ENCODE data around the gene INAFM2. TPM values are rescaled to one million over a fixed set of nuclear protein-coding genes. Genes with fewer than 3 reads are reported as not detected.

The INAFM2 gene
- total RNA-seq, 4 donors from 2014 or later, result 13.8 to 25.9 (median 20.5) TPM

DNA sequence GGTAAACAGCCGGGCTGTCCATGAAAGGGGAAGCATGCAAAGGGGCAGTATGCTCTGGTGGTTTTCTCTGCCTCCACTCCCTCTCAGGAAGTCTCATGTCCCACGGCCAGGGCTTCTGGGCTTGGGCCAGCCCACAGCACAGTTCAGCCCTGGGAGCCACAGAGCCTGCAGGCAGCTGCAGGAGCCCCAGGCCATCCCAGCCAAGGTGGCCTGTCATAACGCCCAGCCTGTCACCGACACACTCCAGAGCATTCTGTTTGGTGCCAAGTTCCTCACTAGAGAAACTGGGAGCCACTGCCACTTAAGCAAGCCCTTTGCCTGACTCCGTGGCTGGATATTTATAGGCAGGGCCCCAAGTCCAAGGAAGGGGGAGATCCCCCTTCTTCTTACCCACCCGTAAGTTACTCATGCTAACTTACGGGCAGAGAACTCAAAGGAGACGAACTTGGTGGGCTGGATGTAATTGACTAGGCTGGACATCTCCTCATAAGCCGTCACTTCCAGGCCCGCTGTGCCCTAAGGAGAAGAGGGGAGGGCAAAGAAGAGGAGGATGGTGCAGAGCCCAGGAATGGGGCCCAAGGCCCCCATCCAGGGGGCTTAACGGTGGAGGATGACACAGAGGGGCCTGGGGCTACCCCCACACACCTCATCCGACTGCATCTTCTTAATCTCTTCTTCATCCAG lies 27.5 kb upstream of the INAFM2 start:
- WGBS, 2 donors, result 61 to 64% methylated on average over 10 to 12 of the region's 12 CpGs

DNA sequence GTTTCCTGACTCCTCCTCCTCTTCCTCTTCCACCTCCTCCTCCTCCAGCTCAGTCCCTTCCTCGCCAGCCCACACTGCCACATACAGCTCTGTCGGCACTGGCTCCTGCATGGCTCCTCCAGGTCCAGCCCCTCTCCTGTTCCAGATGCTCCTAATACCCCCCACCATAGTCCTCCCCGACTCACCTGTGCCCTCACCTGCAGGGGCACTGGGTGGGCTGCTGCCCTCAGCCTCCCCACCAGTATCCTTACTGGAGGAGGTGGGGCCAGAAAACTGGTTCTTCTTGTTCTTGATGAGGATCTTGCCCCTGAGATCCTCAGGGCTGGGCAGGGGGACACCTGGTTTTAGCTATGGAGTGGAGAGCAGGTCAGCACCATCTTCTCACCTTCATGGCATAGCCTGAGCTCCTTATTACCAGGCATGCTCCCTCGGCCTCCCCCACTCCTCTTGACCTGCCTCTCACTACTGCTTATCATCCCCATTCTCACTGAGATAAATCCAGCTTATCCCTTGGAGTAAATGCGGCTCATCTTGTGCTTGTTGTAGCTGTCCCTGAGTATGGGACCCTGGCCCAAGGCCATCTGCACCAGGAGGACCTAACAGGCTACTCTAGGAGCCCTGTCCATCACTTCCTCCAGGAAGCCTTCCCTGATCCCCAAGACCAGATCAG lies 26.8 kb upstream of the INAFM2 start:
- DNase-seq (ENCODE audit: low spot score in 2 of 2), result no peak

More for the DNA sequence above, 27.5 kb upstream of the INAFM2 start:
- Histone ChIP-seq H3K27ac (no peak overlapping the region), H3K4me3 (no peak overlapping the region), H3K4me1 (peaks cover 0 to 6% (median under 1%) of the 10 kb centered on the region in 4 donors), H3K27me3 (peaks cover 0 to 12% of the 10 kb centered on the region in 2 donors), H3K36me3 (peaks cover 0 to 5% (median 0%) of the 10 kb centered on the region in 3 donors), H3K9me3 (peaks cover 0 to 27% (median 2%) of the 10 kb centered on the region in 4 donors)
- no peak for TF ChIP-seq EP300 (IDR thresholded peaks at IDR 0.05)
- TF ChIP-seq CTCF (IDR thresholded peaks at IDR 0.05), result no peak
- no peak for TF ChIP-seq POLR2A (IDR thresholded peaks at IDR 0.05)
- no peak for DNase-seq (ENCODE audit: low spot score in 2 of 2)

GRCh38 chr15:40297356-40297755 lies 26.1 kb upstream of the INAFM2 start:
- H3K4me1 ChIP-seq, result no peaks in the 10 kb centered on the region
- peaks cover 0 to 28% (median 2%) of the 10 kb centered on the region in 4 donors for H3K9me3 ChIP-seq
- TF ChIP-seq POLR2A (IDR thresholded peaks at IDR 0.05) (no peak), CTCF (IDR thresholded peaks at IDR 0.05) (no peak), EP300 (IDR thresholded peaks at IDR 0.05) (no peak)
- H3K27ac ChIP-seq, result no peak overlapping the region
- WGBS, 2 donors, result 82 to 92% methylated on average over 10 of the region's 10 CpGs
- no peak for DNase-seq (ENCODE audit: low spot score in 2 of 2)
- H3K4me3 ChIP-seq, result no peak overlapping the region
- peaks cover 0 to 5% (median 0%) of the 10 kb centered on the region in 3 donors for H3K36me3 ChIP-seq
- H3K27me3 ChIP-seq, result peaks cover 0 to 3% of the 10 kb centered on the region in 2 donors

More for the DNA sequence above, 26.8 kb upstream of the INAFM2 start:
- Histone ChIP-seq H3K36me3 (peaks cover 0 to 5% (median 0%) of the 10 kb centered on the region in 3 donors), H3K27ac (no peak overlapping the region), H3K4me3 (no peak overlapping the region), H3K9me3 (peaks cover 0 to 28% (median 2%) of the 10 kb centered on the region in 4 donors), H3K27me3 (peaks cover 0 to 7% of the 10 kb centered on the region in 2 donors), H3K4me1 (no peaks in the 10 kb centered on the region)
- WGBS, 2 donors, result 82 to 85% methylated on average over 5 of the region's 5 CpGs
- TF ChIP-seq EP300 (IDR thresholded peaks at IDR 0.05) (no peak), CTCF (IDR thresholded peaks at IDR 0.05) (no peak), POLR2A (IDR thresholded peaks at IDR 0.05) (no peak)

DNA sequence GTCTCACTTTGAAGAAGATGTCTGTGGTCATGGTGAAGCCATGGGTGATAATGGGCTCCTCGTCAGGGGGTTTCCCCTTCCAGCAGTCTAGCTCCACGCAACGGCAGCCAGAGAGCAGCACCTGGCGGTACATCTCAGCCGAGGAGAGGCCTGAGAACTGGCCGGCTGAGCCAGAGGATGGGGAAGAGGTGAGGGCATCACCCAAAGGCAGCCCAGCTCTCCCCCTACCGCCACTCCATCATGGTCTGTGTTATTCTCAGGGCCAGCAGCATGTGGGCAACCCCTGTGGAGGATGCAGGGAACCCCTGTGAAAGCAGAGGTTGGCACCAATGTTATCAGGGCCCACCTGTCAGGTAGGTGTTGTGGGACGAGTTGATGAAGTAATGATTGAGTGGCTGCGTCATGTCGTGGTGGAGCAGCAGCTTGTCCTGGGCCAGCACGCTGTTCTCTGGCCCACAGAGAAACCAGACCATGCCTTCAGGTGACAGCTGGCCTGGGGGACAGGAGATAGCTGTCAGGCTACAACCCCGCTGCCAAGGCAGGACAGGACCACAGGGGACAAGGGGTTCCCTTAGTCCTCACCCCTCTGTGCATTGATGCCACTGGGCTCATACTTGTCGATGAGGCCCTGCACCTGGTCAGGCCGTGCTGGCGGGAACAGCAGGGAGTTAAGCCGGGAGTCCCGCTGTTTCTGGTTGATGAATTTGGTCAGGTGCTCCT lies 25.1 kb upstream of the INAFM2 start:
- no peak overlapping the region for H3K27ac ChIP-seq
- H3K27me3 ChIP-seq, result peaks cover 0 to 3% of the 10 kb centered on the region in 2 donors
- WGBS, 2 donors, result 89 to 96% methylated on average over 12 to 17 of the region's 17 CpGs
- DNase-seq (ENCODE audit: low spot score in 2 of 2), result no peak
- H3K36me3 ChIP-seq, result peaks cover 0 to 5% (median 0%) of the 10 kb centered on the region in 3 donors
- TF ChIP-seq CTCF (IDR thresholded peaks at IDR 0.05), result no peak
- no peak for TF ChIP-seq POLR2A (IDR thresholded peaks at IDR 0.05)
- no peak overlapping the region for H3K4me3 ChIP-seq
- no peaks in the 10 kb centered on the region for H3K4me1 ChIP-seq
- H3K9me3 ChIP-seq, result peaks cover 0 to 28% (median 2%) of the 10 kb centered on the region in 4 donors

All from tibial nerve (tissue), 4 donors.